ENCODE results near the gene MLX.
"Not testable (repeated sequence)": the region's sequence is repeated elsewhere in the genome, so short reads cannot be mapped to it uniquely, and the experiment has no call there.

Gene MLX

DNA sequence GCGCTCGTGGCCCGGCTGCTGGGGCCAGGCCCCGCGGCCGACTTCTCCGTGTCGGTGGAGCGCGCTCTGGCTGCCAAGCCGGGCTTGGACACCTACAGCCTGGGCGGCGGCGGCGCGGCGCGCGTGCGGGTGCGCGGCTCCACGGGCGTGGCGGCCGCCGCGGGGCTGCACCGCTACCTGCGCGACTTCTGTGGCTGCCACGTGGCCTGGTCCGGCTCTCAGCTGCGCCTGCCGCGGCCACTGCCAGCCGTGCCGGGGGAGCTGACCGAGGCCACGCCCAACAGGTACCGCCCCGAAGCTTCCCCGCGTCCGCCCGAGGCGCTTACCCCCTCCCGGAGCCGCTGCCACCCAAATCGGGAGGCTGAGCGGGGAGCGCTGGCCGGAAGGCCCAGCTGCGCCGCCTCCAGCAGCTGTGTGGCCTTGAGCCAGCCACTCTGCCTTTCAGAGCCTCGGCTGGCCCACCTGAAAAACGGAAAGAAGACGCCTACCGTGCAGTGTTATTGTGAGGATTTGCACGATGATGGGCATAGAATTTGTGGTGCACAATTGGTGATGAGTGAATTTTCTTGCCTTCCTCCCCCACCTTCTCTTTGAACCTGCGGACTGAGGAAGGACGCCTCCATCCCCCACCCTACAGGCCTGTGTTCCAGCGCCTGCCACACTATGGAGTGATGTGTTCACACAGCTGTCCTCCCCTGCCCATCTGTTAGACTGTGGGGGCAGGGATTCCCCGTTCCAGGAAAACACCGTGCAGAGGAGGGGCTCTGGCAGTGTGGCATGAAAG lies 30.3 kb upstream of the MLX start:
- DNase-seq, result peak; percentile 74 to 88 (median 83)

DNA sequence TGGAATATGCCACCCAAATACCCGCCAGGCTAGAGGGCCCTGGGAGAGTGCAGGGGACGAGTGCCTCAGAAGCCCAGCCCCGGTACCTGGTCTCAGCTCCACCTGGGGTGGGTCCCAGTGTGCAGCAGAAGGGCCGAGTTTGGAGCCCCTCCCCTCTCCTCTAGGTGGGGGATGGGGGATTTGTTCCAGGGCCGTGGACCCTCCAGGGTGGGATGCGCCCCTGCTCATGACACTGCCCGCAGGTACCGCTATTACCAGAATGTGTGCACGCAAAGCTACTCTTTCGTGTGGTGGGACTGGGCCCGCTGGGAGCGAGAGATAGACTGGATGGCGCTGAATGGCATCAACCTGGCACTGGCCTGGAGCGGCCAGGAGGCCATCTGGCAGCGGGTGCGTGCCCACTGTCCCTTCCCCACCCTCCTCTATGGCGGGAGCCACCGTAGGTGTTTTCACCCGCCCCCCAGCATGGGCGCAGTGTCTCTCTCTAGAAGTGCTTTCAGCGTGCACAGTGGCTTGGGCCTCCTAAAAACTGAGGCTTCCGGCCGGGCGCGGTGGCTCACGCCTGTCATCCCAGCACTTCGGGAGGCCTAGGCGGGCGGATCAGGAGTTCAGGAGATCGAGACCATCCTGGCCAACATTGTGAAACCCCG lies 29.6 kb upstream of the MLX start:
- no peak for DNase-seq

DNA sequence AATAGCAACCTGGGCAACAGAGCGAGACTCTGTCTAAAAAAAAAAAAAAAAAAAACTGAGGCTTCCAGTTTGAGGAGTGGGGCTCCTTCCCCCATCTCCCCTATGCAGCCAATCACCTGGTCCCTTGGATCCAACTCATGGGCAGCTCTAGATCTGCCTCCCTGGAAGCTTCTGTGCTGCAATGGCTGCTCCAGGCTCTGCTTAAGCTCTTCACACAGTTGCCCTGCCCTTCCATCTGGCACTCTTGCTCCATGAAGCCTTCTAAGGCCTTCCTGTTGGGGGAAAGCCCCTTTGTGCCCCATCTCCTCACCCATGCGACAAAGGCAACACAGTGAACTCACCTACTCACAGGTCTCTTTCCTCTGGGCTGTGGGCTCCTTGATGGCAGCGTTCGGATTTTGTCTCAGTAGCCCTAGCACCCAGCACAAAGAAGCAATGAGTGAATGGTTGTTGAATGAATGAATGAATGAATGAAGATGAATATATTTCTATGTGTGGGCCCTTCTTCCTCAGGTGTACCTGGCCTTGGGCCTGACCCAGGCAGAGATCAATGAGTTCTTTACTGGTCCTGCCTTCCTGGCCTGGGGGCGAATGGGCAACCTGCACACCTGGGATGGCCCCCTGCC lies 29.0 kb upstream of the MLX start:
- no peak for DNase-seq

DNA sequence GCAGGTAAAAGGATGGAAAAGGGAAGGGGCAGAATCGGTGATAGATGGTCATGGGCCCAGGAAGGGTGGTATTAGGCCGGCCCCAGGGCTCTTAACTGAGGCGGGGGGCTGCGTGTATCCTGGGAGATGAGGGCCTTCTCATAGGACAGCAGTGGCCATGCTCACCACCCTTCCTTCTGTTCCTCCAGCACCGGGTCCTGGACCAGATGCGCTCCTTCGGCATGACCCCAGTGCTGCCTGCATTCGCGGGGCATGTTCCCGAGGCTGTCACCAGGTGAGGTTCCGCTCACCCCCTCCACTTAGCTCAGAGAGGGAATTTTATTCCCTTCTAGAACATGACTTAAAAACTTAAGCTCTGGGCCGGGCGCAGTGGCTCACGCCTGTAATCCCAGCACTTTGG lies 28.4 kb upstream of the MLX start:
- DNase-seq, result no peak

DNA sequence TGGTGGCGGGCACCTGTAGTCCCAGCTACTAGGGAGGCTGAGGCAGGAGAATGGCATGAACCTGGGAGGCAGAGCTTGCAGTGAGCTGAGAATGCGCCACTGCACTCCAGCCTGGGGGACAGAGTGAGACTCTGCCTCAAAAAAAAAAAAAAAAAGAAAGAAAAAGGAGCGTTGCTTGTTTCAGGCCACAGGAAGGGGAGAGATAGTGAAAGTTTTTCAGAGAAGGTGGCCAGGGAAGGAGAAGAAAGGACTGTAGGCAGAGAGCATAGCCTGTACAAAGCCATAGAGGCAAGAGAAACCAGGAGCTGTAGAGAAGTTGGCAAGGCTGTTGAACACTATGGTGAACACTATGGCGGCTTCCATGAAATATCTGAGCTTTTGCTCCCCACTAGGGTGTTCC lies 26.3 kb upstream of the MLX start:
- DNase-seq, result not testable (repeated sequence)

DNA sequence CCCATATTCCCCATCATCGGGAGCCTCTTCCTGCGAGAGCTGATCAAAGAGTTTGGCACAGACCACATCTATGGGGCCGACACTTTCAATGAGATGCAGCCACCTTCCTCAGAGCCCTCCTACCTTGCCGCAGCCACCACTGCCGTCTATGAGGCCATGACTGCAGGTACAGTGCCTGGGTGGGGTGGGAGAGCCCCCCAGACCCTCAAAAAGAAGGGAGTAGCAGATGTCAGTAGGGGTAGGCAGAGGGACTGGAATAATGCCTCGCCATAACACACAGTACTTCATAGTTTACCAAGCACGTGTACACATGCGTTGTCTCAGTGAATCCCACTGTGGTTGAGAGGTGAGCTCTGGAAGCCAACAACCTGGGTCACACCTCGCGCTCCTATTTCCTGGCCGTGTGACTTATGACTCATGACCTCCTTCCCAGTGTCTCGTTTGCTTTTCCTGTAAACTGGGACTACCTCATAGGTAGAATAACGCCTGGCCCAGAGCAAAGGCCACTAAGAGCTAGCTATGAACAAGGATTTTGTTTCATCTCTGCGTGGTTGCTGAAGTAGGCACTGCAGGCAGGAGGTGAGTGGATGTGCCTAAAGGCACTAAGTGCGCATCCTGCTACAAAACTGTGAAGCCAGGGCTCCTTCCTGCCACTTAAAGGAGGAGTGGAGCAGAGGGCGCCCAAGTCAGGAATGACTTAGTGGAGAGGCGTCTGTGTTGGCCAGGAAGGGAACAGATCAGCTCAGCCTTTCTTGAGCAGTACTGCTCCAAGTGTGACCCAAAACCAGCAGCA lies 25.7 kb upstream of the MLX start:
- no peak for DNase-seq

DNA sequence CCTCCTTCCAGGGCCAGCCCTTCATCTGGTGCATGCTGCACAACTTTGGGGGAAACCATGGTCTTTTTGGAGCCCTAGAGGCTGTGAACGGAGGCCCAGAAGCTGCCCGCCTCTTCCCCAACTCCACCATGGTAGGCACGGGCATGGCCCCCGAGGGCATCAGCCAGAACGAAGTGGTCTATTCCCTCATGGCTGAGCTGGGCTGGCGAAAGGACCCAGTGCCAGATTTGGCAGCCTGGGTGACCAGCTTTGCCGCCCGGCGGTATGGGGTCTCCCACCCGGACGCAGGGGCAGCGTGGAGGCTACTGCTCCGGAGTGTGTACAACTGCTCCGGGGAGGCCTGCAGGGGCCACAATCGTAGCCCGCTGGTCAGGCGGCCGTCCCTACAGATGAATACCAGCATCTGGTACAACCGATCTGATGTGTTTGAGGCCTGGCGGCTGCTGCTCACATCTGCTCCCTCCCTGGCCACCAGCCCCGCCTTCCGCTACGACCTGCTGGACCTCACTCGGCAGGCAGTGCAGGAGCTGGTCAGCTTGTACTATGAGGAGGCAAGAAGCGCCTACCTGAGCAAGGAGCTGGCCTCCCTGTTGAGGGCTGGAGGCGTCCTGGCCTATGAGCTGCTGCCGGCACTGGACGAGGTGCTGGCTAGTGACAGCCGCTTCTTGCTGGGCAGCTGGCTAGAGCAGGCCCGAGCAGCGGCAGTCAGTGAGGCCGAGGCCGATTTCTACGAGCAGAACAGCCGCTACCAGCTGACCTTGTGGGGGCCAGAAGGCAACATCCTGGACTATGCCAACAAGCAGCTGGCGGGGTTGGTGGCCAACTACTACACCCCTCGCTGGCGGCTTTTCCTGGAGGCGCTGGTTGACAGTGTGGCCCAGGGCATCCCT lies 23.5 kb upstream of the MLX start:
- no peak for DNase-seq

DNA sequence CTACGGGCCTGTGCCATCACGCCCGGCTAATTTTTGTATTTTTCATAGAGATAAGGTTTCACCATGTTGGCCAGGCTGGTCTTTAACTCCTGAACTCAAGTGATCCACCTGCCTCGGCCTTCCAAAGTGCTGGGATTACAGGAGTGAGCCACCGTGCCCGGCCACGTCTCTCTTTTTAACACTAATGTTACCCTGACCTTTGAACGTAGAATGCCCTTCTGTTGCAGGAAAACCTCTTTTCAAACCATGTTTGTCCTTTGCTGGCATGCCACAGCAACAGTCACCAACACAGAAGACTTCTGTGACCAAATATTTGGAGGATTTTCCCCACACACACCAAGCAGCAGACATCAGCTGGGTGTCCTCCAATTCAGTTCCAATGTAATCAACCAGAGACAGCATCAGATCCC lies 22.0 kb upstream of the MLX start:
- no peak for DNase-seq

DNA sequence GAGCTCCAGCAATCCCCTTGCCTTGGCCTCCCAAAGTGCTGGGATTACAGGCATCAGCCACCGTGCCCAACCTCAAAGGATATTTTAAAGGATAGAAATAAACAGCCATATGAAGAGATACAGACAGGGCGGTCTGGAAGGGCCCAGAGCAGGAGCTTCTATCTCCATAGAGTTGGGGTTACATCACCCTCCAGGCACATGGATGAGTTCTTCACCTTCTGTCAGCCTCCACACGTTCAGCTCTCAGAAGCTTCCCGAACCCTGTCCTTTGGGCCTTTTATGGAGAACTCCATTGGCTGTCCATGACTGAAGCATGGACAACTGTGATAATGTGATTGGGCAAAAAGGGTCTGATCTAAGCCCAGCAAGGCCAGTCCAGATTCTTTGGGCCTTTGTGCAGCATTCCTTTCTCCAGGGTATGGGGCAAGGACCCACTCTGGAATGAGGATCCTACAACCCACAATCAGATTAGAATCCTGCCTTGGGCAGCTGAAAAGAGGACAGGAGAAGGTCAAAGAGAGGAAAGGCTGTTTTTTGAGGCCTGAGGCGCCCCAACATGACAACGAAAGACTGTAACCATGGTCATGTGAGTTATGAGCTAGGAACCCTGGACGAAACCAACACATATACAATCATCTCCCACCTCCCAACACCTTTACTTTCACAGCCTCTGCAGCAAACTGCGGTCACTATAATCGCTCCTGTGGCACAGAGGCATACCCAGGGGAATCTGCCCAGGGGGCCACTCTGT lies 21.0 kb upstream of the MLX start:
- DNase-seq, result not testable (repeated sequence)

DNA sequence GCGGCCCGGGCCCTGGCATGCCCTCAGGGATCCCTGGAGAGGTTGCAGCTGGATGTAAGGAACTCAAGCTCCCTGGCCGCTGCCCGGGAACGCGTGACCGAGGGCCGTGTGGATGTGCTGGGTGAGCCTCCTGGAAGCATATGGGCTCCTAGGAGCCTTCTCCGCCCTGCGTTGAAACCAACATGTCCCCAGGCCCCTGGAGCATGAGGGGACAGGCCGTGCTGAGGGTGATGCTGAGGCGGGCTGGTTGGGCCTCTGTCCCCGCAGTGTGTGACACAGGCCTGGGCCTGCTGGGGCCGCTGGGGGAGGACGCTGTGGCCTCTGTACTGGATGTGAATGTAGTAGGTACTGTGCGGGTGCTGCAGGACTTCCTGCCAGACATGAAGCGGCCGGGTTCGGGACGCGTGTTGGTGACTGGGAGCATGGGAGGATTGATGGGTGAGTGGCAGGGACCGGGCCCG lies 19.9 kb upstream of the MLX start:
- DNase-seq, result no peak

DNA sequence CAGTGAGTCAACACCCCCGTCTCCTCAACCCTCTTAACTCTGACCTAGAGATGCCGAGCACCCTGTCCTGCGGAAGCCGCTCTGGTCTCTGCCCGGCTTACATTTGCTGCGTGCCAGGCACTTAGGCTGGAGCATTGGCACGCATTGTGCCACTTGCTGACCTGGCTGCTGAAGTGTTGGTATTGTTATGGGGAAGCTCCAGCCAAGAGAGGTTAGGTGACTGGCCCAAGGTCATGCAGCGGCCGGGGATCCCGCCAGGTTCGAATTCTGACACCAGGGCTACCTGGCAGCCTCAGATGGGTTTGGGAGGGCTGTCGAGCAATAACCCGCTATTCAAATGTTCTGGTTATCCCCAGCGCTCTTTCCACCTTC lies 19.2 kb upstream of the MLX start:
- no peak for DNase-seq

DNA sequence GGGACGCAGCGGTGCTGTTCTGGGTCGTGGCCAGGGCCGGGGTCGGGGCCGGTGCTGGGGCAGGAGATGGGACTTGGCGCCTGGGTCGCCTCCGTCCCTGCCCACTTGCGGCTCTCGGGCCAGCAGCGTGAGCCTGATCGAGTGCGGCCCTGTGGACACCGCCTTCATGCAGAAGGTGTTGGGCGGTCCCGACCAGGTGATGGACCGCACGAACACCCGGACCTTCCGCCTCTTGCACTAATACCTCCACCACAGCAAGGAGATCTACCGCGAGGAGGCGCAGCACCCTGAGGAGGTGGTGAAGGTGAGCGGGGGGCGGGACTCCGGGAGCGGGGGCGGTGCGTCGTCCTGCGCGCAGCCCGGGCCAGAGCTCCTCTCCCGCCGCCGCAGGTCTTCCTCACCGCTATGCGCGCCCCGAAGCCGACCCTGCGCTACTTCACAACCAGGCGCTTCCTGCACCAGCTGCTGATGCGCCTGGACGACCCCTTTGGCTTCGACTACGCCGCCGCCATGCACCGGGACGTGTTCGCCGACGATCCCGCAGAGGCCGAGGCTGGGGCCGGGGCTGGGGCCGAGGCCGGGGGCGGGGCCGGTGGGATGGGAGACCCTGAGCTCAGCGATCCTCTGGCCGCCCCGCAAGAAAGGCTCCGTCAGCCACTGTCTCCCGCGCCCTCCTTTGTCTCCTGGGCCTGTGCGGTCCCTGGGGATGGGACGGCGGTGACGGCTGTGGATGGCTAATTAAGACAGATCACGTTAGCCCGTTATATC lies 18.6 kb upstream of the MLX start:
- DNase-seq, result peak in 1 of 3 experiments; percentile 80

DNA sequence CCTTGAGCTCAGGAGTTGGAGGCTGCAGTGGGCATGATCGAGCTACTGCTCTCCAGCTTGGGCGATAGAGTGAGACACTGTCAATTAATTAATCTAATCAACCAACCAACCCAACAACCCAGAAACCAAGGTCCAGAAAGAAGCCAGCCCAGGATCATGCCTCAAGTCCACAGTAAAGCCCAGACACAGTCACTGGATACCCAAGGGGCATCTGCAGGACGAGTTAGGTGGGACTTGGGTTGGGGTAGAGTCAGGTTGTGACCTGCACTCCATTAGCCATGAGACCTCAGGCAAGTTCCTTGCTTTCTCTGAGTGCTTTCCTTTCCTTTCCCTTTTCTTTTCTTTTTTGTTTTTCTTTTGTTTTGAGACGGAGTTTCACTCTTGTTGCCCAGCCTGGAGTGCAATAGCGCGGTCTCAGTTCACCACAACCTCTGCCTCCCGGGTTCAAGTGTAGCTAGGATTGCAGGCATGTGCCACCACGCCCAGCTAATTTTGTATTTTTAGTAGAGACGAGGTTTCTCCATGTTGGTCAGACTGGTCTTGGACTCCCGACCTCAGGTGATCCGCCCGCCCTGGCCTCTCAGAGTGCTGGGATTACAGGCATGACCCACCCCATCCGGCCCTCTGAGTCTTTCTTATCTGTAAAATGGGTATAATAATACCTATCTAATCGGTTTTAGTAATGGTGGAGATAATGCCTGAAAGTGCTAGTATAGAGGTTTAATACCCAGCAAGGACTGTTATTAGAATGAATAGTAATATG lies 17.7 kb upstream of the MLX start:
- no peak for DNase-seq

DNA sequence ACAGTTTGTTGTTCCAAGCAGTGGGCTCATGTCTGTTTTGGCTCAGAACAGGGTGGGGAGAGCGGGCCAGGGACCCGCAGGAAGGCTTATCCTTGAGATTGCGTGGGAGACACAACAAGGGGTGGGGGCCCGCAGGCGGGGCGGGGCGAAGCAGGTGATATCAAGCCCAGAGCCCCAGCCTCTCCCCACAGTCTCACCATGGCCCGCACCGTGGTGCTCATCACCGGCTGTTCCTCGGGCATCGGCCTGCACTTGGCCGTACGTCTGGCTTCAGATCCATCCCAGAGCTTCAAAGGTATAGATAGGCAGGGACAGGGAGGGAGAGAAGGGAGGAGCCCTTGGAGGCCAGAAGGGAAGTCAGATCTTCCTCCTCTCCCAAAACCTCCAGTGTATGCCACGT lies 14.2 kb upstream of the MLX start, which contains the start of gene HSD17B1:
TSS of gene HSD17B1 (plus strand) at position 188 of the 400 bp plus-strand sequence. CDS start at position 199, 11 bp downstream.
- not testable (repeated sequence) for DNase-seq

DNA sequence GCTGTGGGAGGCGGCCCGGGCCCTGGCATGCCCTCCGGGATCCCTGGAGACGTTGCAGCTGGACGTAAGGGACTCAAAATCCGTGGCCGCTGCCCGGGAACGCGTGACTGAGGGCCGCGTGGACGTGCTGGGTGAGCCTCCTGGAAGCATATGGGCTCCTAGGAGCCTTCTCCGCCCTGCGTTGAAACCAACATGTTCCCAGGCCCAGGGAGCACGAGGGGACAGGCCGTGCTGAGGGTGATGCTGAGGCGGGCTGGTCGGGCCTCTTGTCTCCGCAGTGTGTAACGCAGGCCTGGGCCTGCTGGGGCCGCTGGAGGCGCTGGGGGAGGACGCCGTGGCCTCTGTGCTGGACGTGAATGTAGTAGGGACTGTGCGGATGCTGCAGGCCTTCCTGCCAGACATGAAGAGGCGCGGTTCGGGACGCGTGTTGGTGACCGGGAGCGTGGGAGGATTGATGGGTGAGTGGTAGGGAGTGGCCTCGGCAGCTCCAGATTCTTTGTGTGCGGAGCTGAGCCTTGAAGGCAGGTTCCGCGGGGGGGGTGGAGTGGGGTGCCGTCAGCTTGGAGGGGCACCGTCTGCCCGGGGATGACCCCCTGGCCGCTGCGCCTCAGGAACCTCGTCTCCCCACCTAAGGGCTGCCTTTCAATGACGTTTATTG lies 13.6 kb upstream of the MLX start:
- DNase-seq, result peak in 1 of 3 experiments; percentile 4

DNA sequence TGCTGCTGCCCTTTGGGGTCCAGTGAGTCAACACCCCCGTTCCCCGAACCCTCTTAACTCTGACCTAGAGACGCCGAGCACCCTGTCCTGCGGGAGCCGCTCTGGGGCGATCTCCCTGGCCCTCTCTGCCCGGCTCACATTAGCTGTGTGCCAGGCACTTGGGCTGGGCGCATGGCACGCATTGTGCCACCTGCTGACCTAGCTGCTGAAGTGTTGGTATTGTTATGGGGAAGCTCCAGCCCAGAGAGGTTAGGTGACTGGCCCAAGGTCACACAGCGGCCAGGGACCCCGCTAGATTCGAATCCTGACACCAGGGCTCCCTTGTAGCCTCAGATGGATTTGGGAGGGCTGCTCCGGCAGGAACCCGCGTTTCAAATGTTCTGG lies 13.0 kb upstream of the MLX start:
- DNase-seq, result no peak

DNA sequence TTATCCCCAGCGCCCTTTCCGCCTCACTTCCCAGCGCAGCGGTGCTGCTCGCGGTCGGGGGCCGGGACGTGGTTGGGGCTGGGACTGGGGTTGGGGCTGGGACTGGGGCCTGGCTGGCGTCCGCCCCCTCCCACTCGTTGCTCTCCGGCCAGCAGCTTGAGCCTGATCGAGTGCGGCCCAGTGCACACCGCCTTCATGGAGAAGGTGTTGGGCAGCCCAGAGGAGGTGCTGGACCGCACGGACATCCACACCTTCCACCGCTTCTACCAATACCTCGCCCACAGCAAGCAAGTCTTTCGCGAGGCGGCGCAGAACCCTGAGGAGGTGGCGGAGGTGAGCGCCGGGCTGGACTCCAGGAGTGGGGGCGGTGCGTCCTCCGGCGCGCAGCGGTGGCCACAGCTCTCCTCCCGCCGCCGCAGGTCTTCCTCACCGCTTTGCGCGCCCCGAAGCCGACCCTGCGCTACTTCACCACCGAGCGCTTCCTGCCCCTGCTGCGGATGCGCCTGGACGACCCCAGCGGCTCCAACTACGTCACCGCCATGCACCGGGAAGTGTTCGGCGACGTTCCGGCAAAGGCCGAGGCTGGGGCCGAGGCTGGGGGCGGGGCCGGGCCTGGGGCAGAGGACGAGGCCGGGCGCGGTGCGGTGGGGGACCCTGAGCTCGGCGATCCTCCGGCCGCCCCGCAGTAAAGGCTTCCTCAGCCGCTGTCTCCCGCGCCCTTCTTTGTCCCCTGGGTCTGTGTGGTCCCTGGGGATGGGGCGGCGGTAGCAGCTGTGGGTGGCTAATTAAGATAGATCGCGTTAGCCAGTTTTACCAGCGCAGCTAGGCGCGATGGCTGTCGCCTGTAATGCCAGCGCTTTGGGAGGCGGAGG lies 12.4 kb upstream of the MLX start:
- DNase-seq, result peak; percentile 58 to 88 (median 86)

DNA sequence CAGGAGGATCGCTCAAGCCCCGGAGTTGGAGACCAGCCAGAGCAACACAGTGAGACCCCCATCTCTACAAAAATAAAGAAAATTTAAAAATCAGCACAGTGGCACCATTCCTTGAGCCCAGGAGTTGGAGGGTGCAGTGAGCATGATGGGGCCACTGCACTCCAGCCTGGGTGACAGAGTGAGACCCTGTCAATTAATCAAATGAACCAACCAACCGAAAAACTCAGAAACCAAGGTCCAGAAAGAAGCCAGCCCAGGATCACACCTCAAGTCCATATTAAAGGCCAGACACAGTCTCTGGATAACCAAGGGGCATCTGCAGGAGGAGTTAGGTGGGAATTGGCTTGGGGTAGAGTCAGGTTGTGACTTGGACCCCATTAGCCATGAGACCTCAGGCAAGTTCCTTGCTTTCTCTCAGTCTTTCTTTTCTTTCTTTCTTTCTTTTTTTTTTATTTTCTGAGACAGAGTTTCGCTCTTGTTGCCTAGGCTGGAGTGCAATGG lies 11.7 kb upstream of the MLX start:
- DNase-seq, result no peak

Measured in NCI-H1417 (cell line).